Islet precursor cell (in vitro differentiated cells): ENCODE measurements around the gene DOLK.
A peak's percentile ranks its signal among the peaks of the same experiment; 100 is the strongest.
"Not testable (repeated sequence)": the region's sequence is repeated elsewhere in the genome, so short reads cannot be mapped to it uniquely, and the experiment has no call there.

Experiments
- DNase-seq: peaks from one replicate; pipeline ENCODE4 v3.0.0-alpha.2; 2018

DOLK gene

GRCh38 chr9:128947527-128948301 lies at the start of gene DOLK, which contains the start of gene NUP188:
DOLK (minus strand) TSS chr9:128947603; CDS start chr9:128947303, 300 bp downstream.
NUP188 (plus strand) TSS chr9:128947699; CDS start chr9:128947720, 21 bp downstream.
- DNase-seq = peak; percentile 96

GRCh38 chr9:128995791-128996190 lies 48.4 kb upstream of the DOLK start:
- DNase-seq = no peak

DNA sequence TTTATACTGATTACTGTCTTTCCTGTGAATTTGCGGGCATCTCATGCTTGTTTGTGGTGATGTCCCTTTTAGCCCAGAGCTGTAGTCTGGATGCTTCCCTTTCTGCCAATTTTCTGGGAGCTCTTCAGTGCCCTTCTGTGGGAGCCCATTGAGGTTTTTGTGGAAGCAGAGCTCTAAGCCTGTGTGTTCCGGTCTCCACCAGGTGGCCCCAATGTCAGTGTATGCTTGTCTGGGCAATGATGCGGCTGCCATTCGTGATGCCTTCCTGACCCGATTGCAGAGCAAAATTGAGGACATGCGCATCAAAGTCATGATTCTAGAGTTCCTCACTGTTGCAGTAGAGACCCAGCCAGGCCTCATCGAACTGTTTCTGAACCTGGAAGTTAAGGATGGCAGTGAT lies 45.6 kb upstream of the DOLK start:
- no peak for DNase-seq

DNA sequence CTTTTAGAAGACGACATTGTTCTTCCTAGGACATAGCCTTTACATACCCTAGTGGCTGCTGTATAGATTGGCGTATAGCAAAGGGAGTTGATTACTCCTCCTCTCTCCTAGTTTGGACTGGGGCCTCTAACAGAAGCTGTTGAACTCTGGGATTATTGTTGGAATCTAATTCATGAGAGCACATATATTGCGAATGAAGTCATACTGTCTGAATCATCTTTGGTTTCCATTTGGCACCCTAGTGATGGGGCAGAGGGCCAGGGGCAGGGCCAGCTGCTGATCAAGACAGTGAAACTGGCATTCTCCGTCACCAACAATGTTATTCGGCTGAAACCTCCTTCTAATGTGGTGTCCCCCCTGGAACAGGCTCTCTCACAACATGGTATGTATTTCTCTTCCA lies 40.4 kb upstream of the DOLK start:
- no peak for DNase-seq

DNA sequence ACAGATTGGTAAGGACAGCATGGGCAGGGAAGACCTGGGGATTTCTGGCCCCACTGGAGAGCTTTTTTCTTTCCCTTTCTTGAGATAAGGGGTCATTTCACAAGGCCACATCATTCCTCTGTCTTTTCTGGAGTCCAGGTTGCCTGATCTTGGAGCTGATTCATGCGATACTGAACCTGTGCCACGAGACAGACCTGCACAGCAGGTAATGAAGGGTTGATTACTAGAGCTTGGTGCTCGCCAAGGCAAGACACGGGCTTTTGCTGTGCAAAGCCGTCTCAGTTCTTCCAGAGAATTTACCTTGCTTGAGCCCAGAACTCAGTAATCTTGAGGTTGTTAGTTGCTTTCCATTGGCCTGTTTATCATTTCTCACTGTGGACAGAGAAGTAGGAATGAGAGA lies 39.3 kb upstream of the DOLK start:
- no peak for DNase-seq

DNA sequence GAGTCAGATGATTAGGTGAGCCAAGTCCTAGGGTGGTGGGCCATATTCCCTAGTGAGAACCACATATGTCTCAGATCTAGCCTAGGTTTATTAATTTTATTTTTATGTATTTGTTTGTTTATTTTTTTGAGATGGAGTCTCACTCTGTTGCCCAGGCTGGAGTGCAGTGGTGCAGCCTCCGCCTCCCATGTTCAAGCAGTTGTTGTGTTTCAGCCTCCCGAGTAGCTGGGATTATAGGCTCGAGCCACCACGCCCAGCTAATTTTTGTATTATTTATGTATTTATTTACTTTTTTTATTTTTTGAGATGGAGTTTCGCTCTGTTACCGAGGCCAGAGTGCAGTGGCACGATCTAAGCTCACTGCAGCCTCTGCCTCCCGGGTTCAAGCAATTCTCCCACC lies 36.1 kb upstream of the DOLK start:
- no peak for DNase-seq

- DNase-seq = no peak
Observed at GRCh38 chr9:128979111-128979510, 31.7 kb upstream of the DOLK start.

GRCh38 chr9:128972956-128973355 lies 25.6 kb upstream of the DOLK start:
- no peak for DNase-seq

DNA sequence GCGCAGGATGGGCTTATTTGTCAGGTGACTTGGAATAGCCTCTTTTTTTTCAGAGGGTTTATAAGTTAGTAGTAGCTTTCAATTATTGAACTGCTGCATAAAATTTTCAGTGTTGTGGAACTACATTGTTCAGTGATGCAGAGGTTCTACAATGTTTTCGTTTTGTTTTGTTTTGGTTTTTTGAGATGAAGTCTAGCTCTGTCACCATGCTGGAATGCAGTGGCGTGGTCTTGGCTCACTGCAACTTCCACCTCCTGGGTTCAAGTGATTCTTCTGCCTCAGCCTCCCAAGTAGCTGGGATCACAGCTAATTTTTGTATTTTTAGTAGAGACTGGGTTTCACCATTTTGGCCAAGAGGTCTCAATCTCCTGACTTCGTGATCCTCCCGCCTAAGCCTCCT lies 22.1 kb upstream of the DOLK start:
- no peak for DNase-seq

- DNase-seq = not testable (repeated sequence)
Observed at GRCh38 chr9:128961403-128961802, 14.0 kb upstream of the DOLK start.

- no peak for DNase-seq
Observed at GRCh38 chr9:128947277-128947526, 201 bp downstream of the DOLK start.

DNA sequence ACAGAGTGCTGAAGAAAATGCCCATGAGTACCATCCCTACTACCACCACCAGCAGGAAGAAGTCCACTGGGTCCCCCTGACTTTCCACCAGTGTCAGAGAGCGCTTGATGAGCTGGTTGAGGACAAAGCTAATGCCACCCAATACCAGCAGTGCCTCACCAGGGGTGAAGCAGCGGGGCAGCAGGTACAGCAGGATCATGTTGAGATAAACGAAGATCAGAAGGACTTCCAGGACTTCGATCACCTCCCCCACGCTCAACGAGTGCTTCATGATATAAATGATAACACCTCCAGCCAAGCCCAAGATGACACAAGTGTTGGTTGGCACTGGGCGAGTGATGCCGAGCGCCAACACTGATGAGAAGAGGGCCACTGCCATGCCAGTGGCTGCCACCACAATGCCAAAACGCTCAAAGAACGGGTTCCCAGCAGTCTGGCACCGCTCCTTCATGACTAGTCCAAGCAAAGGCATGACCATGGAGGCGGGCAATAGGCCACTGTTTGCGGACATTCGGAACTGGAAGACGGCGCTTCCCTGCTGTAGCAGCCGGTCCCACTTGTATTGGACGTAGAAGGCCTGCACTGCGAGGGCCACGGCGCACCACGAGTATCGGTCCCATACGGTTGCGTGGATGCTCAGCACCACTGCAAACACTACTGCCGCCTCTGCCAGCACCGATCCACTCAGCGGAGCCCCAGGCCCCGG lies 679 bp downstream of the DOLK start:
- DNase-seq = peak; percentile 62

GRCh38 chr9:128945798-128946501 lies 1.5 kb downstream of the DOLK start:
- no peak for DNase-seq

- DNase-seq = not testable (repeated sequence)
Observed at GRCh38 chr9:128944966-128945365, 2.4 kb downstream of the DOLK start.

GRCh38 chr9:128943832-128944620 lies 3.4 kb downstream of the DOLK start:
- no peak for DNase-seq

GRCh38 chr9:128940946-128941755 lies 6.3 kb downstream of the DOLK start:
- DNase-seq = no peak

GRCh38 chr9:128940271-128940921 lies 7.0 kb downstream of the DOLK start:
- DNase-seq = no peak

GRCh38 chr9:128937310-128938165 lies 9.9 kb downstream of the DOLK start:
- DNase-seq = no peak

- DNase-seq = no peak
Observed at GRCh38 chr9:128936171-128936865, 11.1 kb downstream of the DOLK start.

DNA sequence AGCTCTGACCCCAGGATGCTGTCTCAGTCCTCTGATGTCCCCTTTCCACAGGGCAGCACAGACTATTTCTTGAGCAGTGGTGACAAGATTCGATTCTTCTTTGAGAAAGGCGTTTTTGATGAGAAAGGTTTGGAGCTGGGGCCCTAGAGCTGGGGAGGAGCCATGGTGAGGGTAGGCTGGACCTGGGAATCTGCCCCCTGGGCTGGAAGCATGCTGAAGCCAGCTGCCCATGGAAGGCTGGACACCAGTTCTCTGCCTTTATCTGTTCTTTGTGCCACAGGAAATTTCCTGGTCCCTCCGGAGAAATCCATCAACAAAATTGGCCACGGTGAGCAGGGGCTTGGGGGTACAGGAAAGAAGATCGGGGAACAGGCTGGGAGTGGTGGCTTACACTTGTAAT lies 13.7 kb downstream of the DOLK start:
- no peak for DNase-seq
